Ovary (tissue), 3 donors: ENCODE results near the gene CHGA.

Source experiments
- CTCF ChIP-seq, 3 donors: fragments of 450-650 bp in 2 of 3; fragments of 200-600 bp in 1 of 3; IDR thresholded peaks; one replicate each; pipeline versions ENCODE4 v1.5.1 to v1.8.0; 2016 to 2022; ENCODE audit warnings: antibody characterized with exemption in 3 of 3, mild to moderate bottlenecking in 1 of 3
- POLR2A ChIP-seq: fragments of 450-650 bp; IDR thresholded peaks from one replicate; pipeline ENCODE4 v1.6.1; 2017; ENCODE audit warnings: antibody characterized with exemption, mild to moderate bottlenecking, moderate library complexity
- donor health status: DM: no; HTN: no; CAD: no.

- TF ChIP-seq CTCF (IDR thresholded peaks at IDR 0.05), result no peak
- no peak for TF ChIP-seq POLR2A
Observed at GRCh38 chr14:92934196-92935085, 11.5 kb downstream of the CHGA start.
